DMS153 treated with DMSO at 0.1 percent for 48 hours (cell line): ENCODE results near the gene ZNF319.
"Not testable (repeated sequence)": the region's sequence is repeated elsewhere in the genome, so short reads cannot be mapped to it uniquely, and the experiment has no call there.

Source experiments
- DNase-seq: peaks from one replicate; lab custom pipeline; 2025; ENCODE audit not compliant: unreplicated experiment; lab: John Stamatoyannopoulos, UW

The ZNF319 gene

GRCh38 chr16:57979006-57979585, 21.4 kb downstream of the ZNF319 start:
- no peak for DNase-seq

GRCh38 chr16:57978070-57978465, 22.4 kb downstream of the ZNF319 start:
- not testable (repeated sequence) for DNase-seq

GRCh38 chr16:57977418-57978069, 22.9 kb downstream of the ZNF319 start:
- DNase-seq, result no peak

- no peak for DNase-seq
Observed at GRCh38 chr16:57976331-57976796, 24.1 kb downstream of the ZNF319 start.

- no peak for DNase-seq
Observed at GRCh38 chr16:57972306-57972705, 28.2 kb downstream of the ZNF319 start.

GRCh38 chr16:57971848-57972247, 28.6 kb downstream of the ZNF319 start:
- no peak for DNase-seq

GRCh38 chr16:57970970-57971369, 29.5 kb downstream of the ZNF319 start, which contains the start of gene CNGB1:
CNGB1 (minus strand) TSS chr16:57971128; CDS start chr16:57967286, 3,842 bp downstream.
- no peak for DNase-seq

- DNase-seq, result no peak
Observed at GRCh38 chr16:57970319-57970718, 30.2 kb downstream of the ZNF319 start.

GRCh38 chr16:57969451-57970123, 30.9 kb downstream of the ZNF319 start:
- no peak for DNase-seq

GRCh38 chr16:57967916-57968315, 32.6 kb downstream of the ZNF319 start:
- DNase-seq, result no peak

GRCh38 chr16:57966986-57967385, 33.5 kb downstream of the ZNF319 start:
- DNase-seq, result no peak

- no peak for DNase-seq
Observed at GRCh38 chr16:57966204-57966771, 34.2 kb downstream of the ZNF319 start.

GRCh38 chr16:57964157-57964700, 36.2 kb downstream of the ZNF319 start:
- no peak for DNase-seq

- DNase-seq, result no peak
Observed at GRCh38 chr16:57962756-57963155, 37.7 kb downstream of the ZNF319 start.

GRCh38 chr16:57962046-57962445, 38.4 kb downstream of the ZNF319 start:
- no peak for DNase-seq

- no peak for DNase-seq
Observed at GRCh38 chr16:57961538-57961937, 38.9 kb downstream of the ZNF319 start.

- DNase-seq, result no peak
Observed at GRCh38 chr16:57960826-57961472, 39.5 kb downstream of the ZNF319 start.

- no peak for DNase-seq
Observed at GRCh38 chr16:57960310-57960709, 40.2 kb downstream of the ZNF319 start.

GRCh38 chr16:57959804-57960203, 40.7 kb downstream of the ZNF319 start:
- DNase-seq, result no peak

- no peak for DNase-seq
Observed at GRCh38 chr16:57959121-57959520, 41.4 kb downstream of the ZNF319 start.

GRCh38 chr16:57958544-57958943, 41.9 kb downstream of the ZNF319 start:
- DNase-seq, result no peak
